OCI-LY3 (cell line): ENCODE measurements around the gene XRCC4.

Source experiments
- EZH2phosphoT487 ChIP-seq: fragments of 200-600 bp; shearing (Covaris generic); IDR thresholded peaks from 2 replicates; pipeline ENCODE4 v1.6.1; 2018; ENCODE audit warnings: antibody characterized with exemption, mixed run types, low read depth
- TF ChIP-seq, protein P1 (sequence below): fragments of 200-600, 300-600 bp; sonication (generic); IDR thresholded peaks from 2 replicates; pipeline ENCODE4 v1.5.1; 2014; ENCODE audit warnings: antibody characterized with exemption, low read length, low read depth

DNA sequence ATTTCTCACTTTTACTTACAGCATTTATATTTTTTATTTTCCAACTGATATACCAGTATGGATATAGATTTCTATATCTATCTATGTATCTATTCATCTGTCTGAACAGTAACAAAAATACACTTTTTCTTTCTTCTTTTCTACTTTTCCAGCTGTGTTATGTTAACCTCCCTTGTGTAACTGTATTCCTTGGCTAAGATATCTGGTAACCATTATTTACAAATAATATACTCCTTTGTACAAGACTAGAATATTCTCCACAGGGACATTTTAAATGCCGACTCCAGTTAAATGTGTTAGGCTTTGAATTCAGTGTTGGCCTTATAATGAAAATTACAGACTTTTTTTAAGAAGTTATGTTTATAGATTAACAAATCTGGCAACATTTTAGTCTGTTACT, 168.7 kb downstream of the XRCC4 start:
- TF ChIP-seq, protein P1, sequence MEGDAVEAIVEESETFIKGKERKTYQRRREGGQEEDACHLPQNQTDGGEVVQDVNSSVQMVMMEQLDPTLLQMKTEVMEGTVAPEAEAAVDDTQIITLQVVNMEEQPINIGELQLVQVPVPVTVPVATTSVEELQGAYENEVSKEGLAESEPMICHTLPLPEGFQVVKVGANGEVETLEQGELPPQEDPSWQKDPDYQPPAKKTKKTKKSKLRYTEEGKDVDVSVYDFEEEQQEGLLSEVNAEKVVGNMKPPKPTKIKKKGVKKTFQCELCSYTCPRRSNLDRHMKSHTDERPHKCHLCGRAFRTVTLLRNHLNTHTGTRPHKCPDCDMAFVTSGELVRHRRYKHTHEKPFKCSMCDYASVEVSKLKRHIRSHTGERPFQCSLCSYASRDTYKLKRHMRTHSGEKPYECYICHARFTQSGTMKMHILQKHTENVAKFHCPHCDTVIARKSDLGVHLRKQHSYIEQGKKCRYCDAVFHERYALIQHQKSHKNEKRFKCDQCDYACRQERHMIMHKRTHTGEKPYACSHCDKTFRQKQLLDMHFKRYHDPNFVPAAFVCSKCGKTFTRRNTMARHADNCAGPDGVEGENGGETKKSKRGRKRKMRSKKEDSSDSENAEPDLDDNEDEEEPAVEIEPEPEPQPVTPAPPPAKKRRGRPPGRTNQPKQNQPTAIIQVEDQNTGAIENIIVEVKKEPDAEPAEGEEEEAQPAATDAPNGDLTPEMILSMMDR, result no peak
- no peak for TF ChIP-seq EZH2phosphoT487
